HG03135 (cell line): ENCODE results near the gene LCE2B.
"Not testable (repeated sequence)": the region's sequence is repeated elsewhere in the genome, so short reads cannot be mapped to it uniquely, and the experiment has no call there.

Experiments used
- ATAC-seq: cut with Tn5 transposase; IDR thresholded peaks from one replicate; pipeline ENCODE4 v1.9.1; 2021; ENCODE audit warnings: mild to moderate bottlenecking, moderate library complexity; ENCODE audit not compliant: unreplicated experiment

The LCE2B gene

GRCh38 chr1:152685823-152686222, at the start of gene LCE2B:
TSS of gene LCE2B (plus strand) at chr1:152686123. CDS start at chr1:152686844, 721 bp downstream.
- ATAC-seq: not testable (repeated sequence)

- ATAC-seq: no peak
Measured at GRCh38 chr1:152640351-152640750, 45.6 kb upstream of the LCE2B start.

- no peak for ATAC-seq
Measured at GRCh38 chr1:152643945-152644344, 42.0 kb upstream of the LCE2B start.

- ATAC-seq: no peak
Measured at GRCh38 chr1:152645146-152645545, 40.8 kb upstream of the LCE2B start.

- ATAC-seq: no peak
Measured at GRCh38 chr1:152646656-152647055, 39.3 kb upstream of the LCE2B start.

- ATAC-seq: no peak
Measured at GRCh38 chr1:152654110-152654509, 31.8 kb upstream of the LCE2B start.

GRCh38 chr1:152656459-152656858, 29.5 kb upstream of the LCE2B start:
- no peak for ATAC-seq

- no peak for ATAC-seq
Measured at GRCh38 chr1:152657677-152658076, 28.2 kb upstream of the LCE2B start.

GRCh38 chr1:152658649-152659048, 27.3 kb upstream of the LCE2B start:
- ATAC-seq: no peak

GRCh38 chr1:152663098-152663497, 22.8 kb upstream of the LCE2B start, which contains the start of gene LCE2D:
TSS of gene LCE2D (plus strand) at chr1:152663380. CDS start at chr1:152664106, 726 bp downstream.
- no peak for ATAC-seq

- not testable (repeated sequence) for ATAC-seq
Measured at GRCh38 chr1:152666171-152666570, 19.8 kb upstream of the LCE2B start.

GRCh38 chr1:152667648-152668047, 18.3 kb upstream of the LCE2B start:
- no peak for ATAC-seq

GRCh38 chr1:152673016-152673415, 12.9 kb upstream of the LCE2B start:
- no peak for ATAC-seq

- not testable (repeated sequence) for ATAC-seq
Measured at GRCh38 chr1:152674983-152675382, 10.9 kb upstream of the LCE2B start, which contains the start of gene LCE2C. TSS of gene LCE2C (plus strand) at chr1:152675279. CDS start at chr1:152676016, 737 bp downstream.

GRCh38 chr1:152679459-152679858, 6.5 kb upstream of the LCE2B start:
- ATAC-seq: no peak

- no peak for ATAC-seq
Measured at GRCh38 chr1:152681616-152682015, 4.3 kb upstream of the LCE2B start.

GRCh38 chr1:152683846-152684245, 2.1 kb upstream of the LCE2B start:
- ATAC-seq: no peak

GRCh38 chr1:152697701-152698600, 12.0 kb downstream of the LCE2B start, which contains the start of gene LCE2A:
TSS of gene LCE2A (plus strand) at chr1:152698345. CDS start at chr1:152698902, 557 bp downstream.
- ATAC-seq: no peak

- no peak for ATAC-seq
Measured at GRCh38 chr1:152699746-152700145, 13.8 kb downstream of the LCE2B start.

GRCh38 chr1:152707860-152708259, 21.9 kb downstream of the LCE2B start, which contains the start of gene LCE4A:
TSS of gene LCE4A (plus strand) at chr1:152708160. CDS start at chr1:152709076, 916 bp downstream.
- ATAC-seq: no peak

- no peak for ATAC-seq
Measured at GRCh38 chr1:152718238-152718637, 32.3 kb downstream of the LCE2B start.

GRCh38 chr1:152725261-152725660, 39.3 kb downstream of the LCE2B start:
- no peak for ATAC-seq
